Fibroblast of lung (primary cell): ENCODE results near the gene INSR. TPM values are rescaled to one million over a fixed set of nuclear protein-coding genes. Genes with fewer than 3 reads are reported as not detected.

ENCODE experiments used
- DNase-seq, 2 donors: peaks; one replicate each; pipeline versions ENCODE4 v3.0.0 to v3.0.0-alpha.2; 2010; ENCODE audit warnings: low read depth in 2 of 2
- H2AFZ ChIP-seq: 2 replicates; pipeline ENCODE4 v1.5.1; 2012; ENCODE audit warnings: low read length, control low read depth, inconsistent platforms
- H3K27ac ChIP-seq: 2 replicates; pipeline ENCODE4 v1.5.1; 2011; ENCODE audit warnings: low read length, control low read depth; ENCODE audit not compliant: insufficient read depth
- H3K27me3 ChIP-seq: 2 replicates; pipeline ENCODE4 v1.5.1; 2011; ENCODE audit warnings: mild to moderate bottlenecking, low read length; ENCODE audit not compliant: control insufficient read depth, insufficient read depth
- H3K36me3 ChIP-seq: 2 replicates; pipeline ENCODE4 v1.5.1; 2011; ENCODE audit warnings: low read length; ENCODE audit not compliant: control insufficient read depth, insufficient read depth
- H3K4me1 ChIP-seq: 2 replicates; pipeline ENCODE4 v1.5.1; 2011; ENCODE audit warnings: low read length; ENCODE audit not compliant: control insufficient read depth, insufficient read depth; ENCODE audit errors: extremely low read depth
- H3K4me2 ChIP-seq: 2 replicates; pipeline ENCODE4 v1.5.1; 2011; ENCODE audit warnings: low read length, control low read depth; ENCODE audit not compliant: insufficient read depth; ENCODE audit errors: extremely low read depth
- H3K4me3 ChIP-seq, 4 experiments: fragments of 200-600 bp in 1 of 4; sonication (generic) in 1 of 4; replicated peaks in 1 of 4; 2 replicates each; pipeline ENCODE4 v1.5.1; 2011 to 2016; ENCODE audit warnings: low read length in 4 of 4, low read depth in 3 of 4, mild to moderate bottlenecking in 3 of 4, control low read depth in 2 of 4, inconsistent platforms in 1 of 4, mixed read lengths in 1 of 4; ENCODE audit not compliant: insufficient read depth in 1 of 4; ENCODE audit errors: control extremely low read depth in 1 of 4
- H3K79me2 ChIP-seq: 2 replicates; pipeline ENCODE4 v1.5.1; 2012; ENCODE audit warnings: mild to moderate bottlenecking, low read length, inconsistent platforms; ENCODE audit not compliant: control insufficient read depth, insufficient read depth
- H3K9ac ChIP-seq: 2 replicates; pipeline ENCODE4 v1.5.1; 2011; ENCODE audit warnings: mild to moderate bottlenecking, low read length, control low read depth; ENCODE audit not compliant: insufficient read depth
- H3K9me3 ChIP-seq: 2 replicates; pipeline ENCODE4 v1.5.1; 2012; ENCODE audit warnings: low read depth, low read length; ENCODE audit not compliant: control insufficient read depth, insufficient read depth
- H4K20me1 ChIP-seq: 2 replicates; pipeline ENCODE4 v1.5.1; 2011; ENCODE audit warnings: low read length; ENCODE audit not compliant: control insufficient read depth, insufficient read depth; ENCODE audit errors: extremely low read depth
- EZH2 ChIP-seq: IDR thresholded peaks from 2 replicates; pipeline ENCODE4 v1.5.1; 2012; ENCODE audit warnings: low read length, control low read depth, mild to moderate bottlenecking; ENCODE audit errors: missing control alignments
- polyA plus RNA-seq, 2 donors: library from polyadenylated mRNA; depleted of rRNA in 1 of 2; stranded (reverse) in 1 of 2; unstranded in 1 of 2; fragments of >200 nt; gene quantifications; 2 replicates each; pipeline ENCODE4 v1.2.1, GENCODE V29; 2011 to 2012; ENCODE audit warnings: missing spikeins in 1 of 2
- total RNA-seq: library from RNA; depleted of rRNA; stranded (reverse); fragments of >200 nt; gene quantifications from 2 replicates; pipeline ENCODE4 v1.2.1, GENCODE V29; 2014
- TF ChIP-seq, protein P1 (sequence below), 2 donors: IDR thresholded peaks in 1 of 2; conservative IDR thresholded peaks in 1 of 2; 1 replicate in 1 of 2; 2 replicates in 1 of 2; pipeline ENCODE4 v1.5.1; 2011 to 2012; ENCODE audit warnings: low read length in 2 of 2, control low read depth in 1 of 2, inconsistent platforms in 1 of 2, low read depth in 1 of 2, mild to moderate bottlenecking in 1 of 2

The INSR gene
- total and polyA plus RNA-seq, 2 donors (not counting 1 experiment from before 2014, with no cell fraction given): 3.7 to 23.9 TPM

- no peak for DNase-seq
- no peaks in the 10 kb centered on the region for H3K4me1 ChIP-seq
- H3K9ac ChIP-seq: no peak overlapping the region
- no peak overlapping the region for H3K4me2 ChIP-seq
- no peaks in the 10 kb centered on the region for H4K20me1 ChIP-seq
- H3K36me3 ChIP-seq: no peaks in the 10 kb centered on the region
- no peaks in the 10 kb centered on the region for H3K79me2 ChIP-seq
- H3K9me3 ChIP-seq: no peaks in the 10 kb centered on the region
- no peaks in the 10 kb centered on the region for H3K27me3 ChIP-seq
- no peak overlapping the region for H2AFZ ChIP-seq
- H3K4me3 ChIP-seq: no peak overlapping the region
- TF ChIP-seq, protein P1, sequence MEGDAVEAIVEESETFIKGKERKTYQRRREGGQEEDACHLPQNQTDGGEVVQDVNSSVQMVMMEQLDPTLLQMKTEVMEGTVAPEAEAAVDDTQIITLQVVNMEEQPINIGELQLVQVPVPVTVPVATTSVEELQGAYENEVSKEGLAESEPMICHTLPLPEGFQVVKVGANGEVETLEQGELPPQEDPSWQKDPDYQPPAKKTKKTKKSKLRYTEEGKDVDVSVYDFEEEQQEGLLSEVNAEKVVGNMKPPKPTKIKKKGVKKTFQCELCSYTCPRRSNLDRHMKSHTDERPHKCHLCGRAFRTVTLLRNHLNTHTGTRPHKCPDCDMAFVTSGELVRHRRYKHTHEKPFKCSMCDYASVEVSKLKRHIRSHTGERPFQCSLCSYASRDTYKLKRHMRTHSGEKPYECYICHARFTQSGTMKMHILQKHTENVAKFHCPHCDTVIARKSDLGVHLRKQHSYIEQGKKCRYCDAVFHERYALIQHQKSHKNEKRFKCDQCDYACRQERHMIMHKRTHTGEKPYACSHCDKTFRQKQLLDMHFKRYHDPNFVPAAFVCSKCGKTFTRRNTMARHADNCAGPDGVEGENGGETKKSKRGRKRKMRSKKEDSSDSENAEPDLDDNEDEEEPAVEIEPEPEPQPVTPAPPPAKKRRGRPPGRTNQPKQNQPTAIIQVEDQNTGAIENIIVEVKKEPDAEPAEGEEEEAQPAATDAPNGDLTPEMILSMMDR (conservative IDR thresholded peaks at IDR 0.05 in 1 of 2, IDR thresholded peaks at IDR 0.05 in 1 of 2; ENCODE audit: low read depth in 1 of 2, low read length in 2 of 2): no peak
- no peak for TF ChIP-seq EZH2
- no peak overlapping the region for H3K27ac ChIP-seq
Observed at GRCh38 chr19:7200736-7201135, 93.5 kb downstream of the INSR start.

DNA sequence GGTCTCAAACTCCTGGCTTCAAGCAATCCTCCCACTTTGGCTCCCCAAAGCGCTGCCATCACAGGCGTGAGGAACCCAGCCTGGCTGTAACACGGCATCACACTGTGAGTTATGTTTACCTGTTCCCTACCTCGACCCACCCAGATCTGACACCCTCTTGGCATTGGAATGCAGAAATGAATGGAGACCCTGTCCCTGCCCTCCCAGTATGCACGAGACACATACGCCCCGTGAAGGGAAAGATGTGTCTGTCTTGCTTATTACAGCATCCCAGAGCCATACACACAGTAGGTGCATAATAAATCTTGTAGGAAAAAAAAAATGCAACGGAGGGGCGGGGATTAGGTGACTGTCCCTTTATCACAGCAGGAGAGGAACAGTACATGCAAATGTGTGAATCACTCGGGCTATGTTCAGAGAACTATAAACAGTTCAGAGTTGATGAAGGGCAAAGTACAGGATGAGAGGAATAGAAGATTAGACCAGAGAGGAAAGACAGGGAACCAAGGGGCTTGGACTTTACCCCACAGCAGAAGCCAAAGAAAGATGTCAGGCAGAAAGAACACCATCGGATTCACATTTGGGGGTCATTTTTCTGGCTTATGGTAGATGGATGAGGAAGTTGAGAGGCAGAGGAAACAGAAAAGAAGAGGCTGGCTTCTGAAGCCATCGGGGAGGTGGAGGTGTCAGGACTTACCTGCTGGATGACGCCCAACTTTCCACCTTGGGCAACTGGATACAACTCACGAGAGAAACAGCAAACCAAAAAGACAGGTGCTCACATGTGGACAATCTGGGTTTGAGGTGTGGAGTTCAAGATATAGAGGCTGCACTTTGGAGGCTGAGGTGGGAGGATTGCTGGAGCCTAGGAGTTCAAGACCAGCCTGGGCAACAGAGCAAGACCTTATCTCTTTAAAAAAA, 94.3 kb downstream of the INSR start:
- no peaks in the 10 kb centered on the region for H3K4me1 ChIP-seq
- no peak for TF ChIP-seq EZH2
- TF ChIP-seq, protein P1 (conservative IDR thresholded peaks at IDR 0.05 in 1 of 2, IDR thresholded peaks at IDR 0.05 in 1 of 2; ENCODE audit: low read depth in 1 of 2, low read length in 2 of 2): no peak
- no peak overlapping the region for H3K4me3 ChIP-seq

DNA sequence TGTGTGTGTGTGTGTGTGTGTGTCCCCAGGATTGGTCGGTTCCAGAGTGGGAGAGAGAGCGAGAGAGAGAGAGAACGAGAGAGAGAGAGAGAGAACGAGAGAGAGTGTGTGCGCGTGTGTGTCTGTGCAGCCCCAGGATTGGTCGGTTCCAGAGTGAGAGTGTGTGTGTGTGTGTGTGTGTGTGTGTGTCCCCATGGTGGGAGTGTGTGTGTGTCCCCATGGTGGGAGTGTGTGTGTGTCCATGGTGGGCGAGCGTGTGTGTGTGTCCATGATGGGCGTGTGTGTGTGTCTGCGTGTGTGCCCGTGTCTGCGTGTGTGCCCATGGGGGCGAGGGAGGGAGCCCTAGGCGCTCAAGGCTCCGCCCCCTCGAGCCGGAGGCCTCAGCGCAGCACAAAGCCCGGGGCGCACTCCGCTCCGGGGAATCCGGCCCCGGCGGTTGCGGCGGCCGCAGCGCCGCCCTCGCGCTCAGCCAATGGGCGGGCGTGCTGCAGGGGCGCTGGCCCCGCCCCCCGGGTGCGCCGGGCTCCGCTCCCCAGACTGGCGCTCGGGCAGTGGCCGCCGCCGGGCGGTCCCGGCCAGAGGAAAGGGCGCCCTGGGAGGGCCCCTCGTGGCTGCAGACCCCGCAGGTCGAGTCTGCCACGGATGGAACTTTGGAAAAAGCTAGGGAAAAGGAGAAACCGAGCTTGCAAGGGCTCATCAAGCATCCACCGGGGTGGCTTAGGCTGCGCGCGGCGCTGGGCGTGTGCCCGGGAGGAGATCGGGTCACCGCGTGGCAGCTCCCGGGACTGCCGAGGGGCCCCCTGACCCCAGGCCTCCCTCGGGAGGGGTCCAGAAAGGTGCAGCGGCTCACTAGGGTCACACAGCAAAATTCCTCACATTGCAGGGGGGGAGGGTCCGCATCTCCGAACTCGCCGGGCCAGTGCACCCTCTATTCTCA, 96.2 kb downstream of the INSR start:
- peak overlapping the region; percentile 28 for H3K9ac ChIP-seq
- H3K27me3 ChIP-seq: no peaks in the 10 kb centered on the region
- DNase-seq: peak; percentile 94 to 97
- no peaks in the 10 kb centered on the region for H3K4me1 ChIP-seq
- no peaks in the 10 kb centered on the region for H3K9me3 ChIP-seq
- H4K20me1 ChIP-seq: no peaks in the 10 kb centered on the region
- H3K4me3 ChIP-seq: peak overlapping the region; percentile 47 to 76 (median 60)
- H3K79me2 ChIP-seq: no peaks in the 10 kb centered on the region
- peak overlapping the region; percentile 77 for H2AFZ ChIP-seq
- no peaks in the 10 kb centered on the region for H3K36me3 ChIP-seq
- TF ChIP-seq EZH2: no peak
- TF ChIP-seq, protein P1 (conservative IDR thresholded peaks at IDR 0.05 in 1 of 2, IDR thresholded peaks at IDR 0.05 in 1 of 2; ENCODE audit: low read depth in 1 of 2, low read length in 2 of 2): peak in 1 of 2 donors; percentile 7
- H3K4me2 ChIP-seq: peak overlapping the region; percentile 73
- peak overlapping the region; percentile 41 for H3K27ac ChIP-seq

More for the DNA sequence above, 94.3 kb downstream of the INSR start:
- no peak for DNase-seq
- H3K27me3 ChIP-seq: no peaks in the 10 kb centered on the region
- no peaks in the 10 kb centered on the region for H4K20me1 ChIP-seq
- H3K9ac ChIP-seq: no peak overlapping the region
- H2AFZ ChIP-seq: no peak overlapping the region
- no peaks in the 10 kb centered on the region for H3K9me3 ChIP-seq
- H3K27ac ChIP-seq: no peak overlapping the region
- H3K36me3 ChIP-seq: no peaks in the 10 kb centered on the region
- H3K4me2 ChIP-seq: no peak overlapping the region
- H3K79me2 ChIP-seq: no peaks in the 10 kb centered on the region
